Ishikawa (cell line): ENCODE data around the gene ENPP1.

Experiments used
- CEBPB ChIP-seq: IDR thresholded peaks from 2 replicates; pipeline ENCODE4 v1.6.1; 2012
- CREB1 ChIP-seq: IDR thresholded peaks from 2 replicates; pipeline ENCODE4 v1.6.1; 2012; ENCODE audit warnings: low read depth
- EGR1 ChIP-seq: IDR thresholded peaks from 2 replicates; pipeline ENCODE4 v1.6.1; 2012
- EP300 ChIP-seq: IDR thresholded peaks from 2 replicates; pipeline ENCODE4 v1.6.1; 2012; ENCODE audit warnings: borderline replicate concordance
- FOXM1 ChIP-seq: IDR thresholded peaks from 2 replicates; pipeline ENCODE4 v1.6.1; 2012; ENCODE audit warnings: low read depth, borderline replicate concordance
- NFIC ChIP-seq: IDR thresholded peaks from 2 replicates; pipeline ENCODE4 v1.6.1; 2012
- RAD21 ChIP-seq: IDR thresholded peaks from 2 replicates; pipeline ENCODE4 v1.6.1; 2012; ENCODE audit warnings: low read depth
- TAF1 ChIP-seq: IDR thresholded peaks from 2 replicates; pipeline ENCODE4 v1.6.1; 2012; ENCODE audit warnings: low read depth, mild to moderate bottlenecking
- TCF12 ChIP-seq: IDR thresholded peaks from 2 replicates; pipeline ENCODE4 v1.6.1; 2012; ENCODE audit warnings: low read depth
- TEAD4 ChIP-seq: IDR thresholded peaks from 2 replicates; pipeline ENCODE4 v1.6.1; 2012
- YY1 ChIP-seq: IDR thresholded peaks from 2 replicates; pipeline ENCODE4 v1.6.1; 2012; ENCODE audit warnings: low read depth
- ZBTB7A ChIP-seq: IDR thresholded peaks from 2 replicates; pipeline ENCODE4 v1.6.1; 2012; ENCODE audit warnings: low read depth
- TF ChIP-seq, protein P1 (sequence below): IDR thresholded peaks from 2 replicates; pipeline ENCODE4 v1.6.1; 2012
- TF ChIP-seq, protein P2 (sequence below): IDR thresholded peaks from 2 replicates; pipeline ENCODE4 v1.6.1; 2012; ENCODE audit warnings: low read depth, mild to moderate bottlenecking
- TF ChIP-seq, protein P3 (sequence below): IDR thresholded peaks from 2 replicates; pipeline ENCODE4 v1.6.1; 2012

Gene ENPP1

DNA sequence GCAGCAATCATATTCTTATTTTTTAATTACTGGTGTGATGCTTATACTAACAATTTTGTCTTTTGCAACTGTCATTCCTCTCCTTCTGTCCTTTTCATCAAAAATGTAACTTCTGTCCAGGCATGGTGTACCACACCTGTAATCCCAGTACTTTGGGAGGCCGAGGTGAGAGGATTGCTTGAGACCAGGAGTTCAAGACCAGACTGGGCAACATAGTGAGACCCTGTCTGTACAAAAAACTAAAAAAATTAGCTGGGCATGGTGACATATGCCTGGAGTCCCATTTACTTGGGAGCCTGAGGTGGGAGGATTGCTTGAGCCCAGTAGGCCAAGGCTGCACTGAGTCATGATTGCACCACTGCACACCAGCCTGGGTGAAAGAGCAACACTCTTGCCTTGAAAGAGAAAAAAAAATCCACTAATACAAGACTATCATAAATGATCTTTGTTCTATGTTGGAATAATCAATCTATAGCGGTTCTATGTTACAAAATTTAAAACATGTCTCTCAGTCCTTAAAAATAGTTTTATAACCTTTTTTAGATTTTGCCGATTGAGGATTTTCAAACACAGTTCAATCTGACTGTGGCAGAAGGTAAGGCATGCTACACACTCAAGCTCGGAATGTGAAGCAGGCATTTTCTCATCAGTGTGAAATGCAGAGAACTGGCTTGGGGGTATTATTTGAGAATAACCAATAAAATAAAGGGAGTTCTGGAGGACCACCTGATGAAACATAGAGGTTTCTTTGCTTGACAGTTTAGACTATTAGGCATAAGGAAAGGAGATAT lies 70.4 kb downstream of the ENPP1 start:
- TF ChIP-seq EGR1 (no peak), YY1 (no peak), TEAD4 (no peak), CREB1 (no peak), TAF1 (no peak), RAD21 (no peak), TCF12 (no peak), CEBPB (no peak), ZBTB7A (no peak), EP300 (no peak)
- TF ChIP-seq, protein P1, sequence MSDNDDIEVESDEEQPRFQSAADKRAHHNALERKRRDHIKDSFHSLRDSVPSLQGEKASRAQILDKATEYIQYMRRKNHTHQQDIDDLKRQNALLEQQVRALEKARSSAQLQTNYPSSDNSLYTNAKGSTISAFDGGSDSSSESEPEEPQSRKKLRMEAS = no peak
- TF ChIP-seq, protein P2, sequence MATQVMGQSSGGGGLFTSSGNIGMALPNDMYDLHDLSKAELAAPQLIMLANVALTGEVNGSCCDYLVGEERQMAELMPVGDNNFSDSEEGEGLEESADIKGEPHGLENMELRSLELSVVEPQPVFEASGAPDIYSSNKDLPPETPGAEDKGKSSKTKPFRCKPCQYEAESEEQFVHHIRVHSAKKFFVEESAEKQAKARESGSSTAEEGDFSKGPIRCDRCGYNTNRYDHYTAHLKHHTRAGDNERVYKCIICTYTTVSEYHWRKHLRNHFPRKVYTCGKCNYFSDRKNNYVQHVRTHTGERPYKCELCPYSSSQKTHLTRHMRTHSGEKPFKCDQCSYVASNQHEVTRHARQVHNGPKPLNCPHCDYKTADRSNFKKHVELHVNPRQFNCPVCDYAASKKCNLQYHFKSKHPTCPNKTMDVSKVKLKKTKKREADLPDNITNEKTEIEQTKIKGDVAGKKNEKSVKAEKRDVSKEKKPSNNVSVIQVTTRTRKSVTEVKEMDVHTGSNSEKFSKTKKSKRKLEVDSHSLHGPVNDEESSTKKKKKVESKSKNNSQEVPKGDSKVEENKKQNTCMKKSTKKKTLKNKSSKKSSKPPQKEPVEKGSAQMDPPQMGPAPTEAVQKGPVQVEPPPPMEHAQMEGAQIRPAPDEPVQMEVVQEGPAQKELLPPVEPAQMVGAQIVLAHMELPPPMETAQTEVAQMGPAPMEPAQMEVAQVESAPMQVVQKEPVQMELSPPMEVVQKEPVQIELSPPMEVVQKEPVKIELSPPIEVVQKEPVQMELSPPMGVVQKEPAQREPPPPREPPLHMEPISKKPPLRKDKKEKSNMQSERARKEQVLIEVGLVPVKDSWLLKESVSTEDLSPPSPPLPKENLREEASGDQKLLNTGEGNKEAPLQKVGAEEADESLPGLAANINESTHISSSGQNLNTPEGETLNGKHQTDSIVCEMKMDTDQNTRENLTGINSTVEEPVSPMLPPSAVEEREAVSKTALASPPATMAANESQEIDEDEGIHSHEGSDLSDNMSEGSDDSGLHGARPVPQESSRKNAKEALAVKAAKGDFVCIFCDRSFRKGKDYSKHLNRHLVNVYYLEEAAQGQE = no peak
- TF ChIP-seq, protein P3, sequence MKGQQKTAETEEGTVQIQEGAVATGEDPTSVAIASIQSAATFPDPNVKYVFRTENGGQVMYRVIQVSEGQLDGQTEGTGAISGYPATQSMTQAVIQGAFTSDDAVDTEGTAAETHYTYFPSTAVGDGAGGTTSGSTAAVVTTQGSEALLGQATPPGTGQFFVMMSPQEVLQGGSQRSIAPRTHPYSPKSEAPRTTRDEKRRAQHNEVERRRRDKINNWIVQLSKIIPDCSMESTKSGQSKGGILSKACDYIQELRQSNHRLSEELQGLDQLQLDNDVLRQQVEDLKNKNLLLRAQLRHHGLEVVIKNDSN = no peak

GRCh38 chr6:131883016-131883415 lies 75.2 kb downstream of the ENPP1 start:
- TF ChIP-seq RAD21 = no peak
- no peak for TF ChIP-seq NFIC
- no peak for TF ChIP-seq EGR1
- TF ChIP-seq YY1 = no peak
- TF ChIP-seq EP300 = no peak
- TF ChIP-seq, protein P1 = no peak
- TF ChIP-seq CEBPB = no peak
- TF ChIP-seq FOXM1 = no peak
- TF ChIP-seq TCF12 = no peak
- TF ChIP-seq, protein P2 = no peak
- no peak for TF ChIP-seq TAF1
- TF ChIP-seq ZBTB7A = no peak
- TF ChIP-seq, protein P3 = no peak

DNA sequence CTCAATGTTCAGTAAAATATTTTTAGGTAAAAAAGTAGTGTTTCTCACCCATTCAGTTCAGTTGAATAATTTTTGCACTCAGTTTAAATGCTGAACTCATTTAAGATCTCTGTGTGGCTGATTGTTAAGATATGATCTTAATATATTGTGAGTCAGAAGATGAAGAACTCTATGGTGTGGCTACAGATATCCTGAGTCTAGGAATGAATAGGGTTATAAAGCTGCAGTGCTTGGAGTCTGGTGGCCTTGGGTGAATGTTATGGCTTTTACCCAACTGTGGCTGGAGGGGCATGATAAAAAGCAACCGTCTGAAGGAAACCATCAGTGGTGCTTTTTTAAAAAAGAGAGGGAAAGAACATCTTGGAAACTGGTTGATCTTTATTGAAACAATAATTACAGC lies 77.4 kb downstream of the ENPP1 start:
- TF ChIP-seq, protein P3 = no peak
- no peak for TF ChIP-seq YY1
- TF ChIP-seq TEAD4 = no peak
- no peak for TF ChIP-seq FOXM1
- TF ChIP-seq TCF12 = no peak
- TF ChIP-seq CEBPB = no peak
- TF ChIP-seq EGR1 = no peak
- no peak for TF ChIP-seq TAF1
- TF ChIP-seq EP300 = no peak
- TF ChIP-seq, protein P2 = no peak
- TF ChIP-seq CREB1 = no peak
- TF ChIP-seq ZBTB7A = no peak
- TF ChIP-seq, protein P1 = no peak
- no peak for TF ChIP-seq RAD21

DNA sequence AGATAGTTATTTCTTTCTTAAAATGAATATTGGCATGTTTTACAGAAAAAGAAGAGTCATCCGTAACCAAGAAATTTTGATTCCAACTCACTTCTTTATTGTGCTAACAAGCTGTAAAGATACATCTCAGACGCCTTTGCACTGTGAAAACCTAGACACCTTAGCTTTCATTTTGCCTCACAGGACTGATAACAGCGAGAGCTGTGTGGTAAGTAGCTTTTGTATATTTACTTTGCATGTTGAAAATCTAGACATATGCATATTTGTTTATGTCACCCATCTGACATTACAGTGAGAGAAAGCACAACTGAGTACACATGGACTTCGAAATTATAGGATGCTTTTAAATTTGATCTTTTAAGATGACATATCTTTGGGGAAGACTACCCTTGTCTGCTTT lies 78.7 kb downstream of the ENPP1 start:
- TF ChIP-seq EGR1 (no peak), EP300 (no peak), TCF12 (no peak)
